Mesenteric fat pad (tissue), 1 donor: ENCODE measurements around the gene SLC9C2. TPM values are rescaled to one million over a fixed set of nuclear protein-coding genes. Genes with fewer than 3 reads are reported as not detected.
"Not testable (repeated sequence)": the region's sequence is repeated elsewhere in the genome, so short reads cannot be mapped to it uniquely, and the experiment has no call there.

Experiments
- DNase-seq: peaks from one replicate; pipeline ENCODE4 v3.0.0-alpha.2; 2020; ENCODE audit warnings: low spot score
- total RNA-seq: library from RNA; stranded (reverse); fragmentation: NEBNext Ultra II Directional; extraction: Animal tissue kit (Norgen Biotek cat#: 25700); gene quantifications from one replicate; pipeline ENCODE4 v1.2.1, GENCODE V29; 2021
- donor health status: DM: yes; HTN: yes; CAD: no.

The SLC9C2 gene
- total RNA-seq, 1 donor from 2014 or later = 0.16 TPM

DNA sequence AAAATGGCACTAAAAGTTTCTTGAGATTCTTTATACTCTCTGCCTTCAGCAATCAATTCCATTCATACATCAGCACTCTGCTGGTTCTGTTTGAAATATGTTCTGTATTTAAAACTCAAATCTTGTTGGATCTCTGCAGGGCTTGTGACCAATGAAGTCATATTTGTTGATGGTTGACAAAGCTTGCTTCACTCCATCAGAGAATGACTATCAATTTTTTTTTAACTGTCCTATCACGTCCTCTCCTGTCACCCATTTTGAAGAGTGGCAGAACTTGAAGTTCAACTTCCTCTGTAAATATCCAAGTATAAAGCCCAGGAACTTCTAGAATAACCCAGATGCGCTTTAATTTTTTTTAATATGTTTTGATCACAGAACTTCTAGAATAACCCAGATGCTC is 114.9 kb downstream of the SLC9C2 start:
- DNase-seq = no peak

DNA sequence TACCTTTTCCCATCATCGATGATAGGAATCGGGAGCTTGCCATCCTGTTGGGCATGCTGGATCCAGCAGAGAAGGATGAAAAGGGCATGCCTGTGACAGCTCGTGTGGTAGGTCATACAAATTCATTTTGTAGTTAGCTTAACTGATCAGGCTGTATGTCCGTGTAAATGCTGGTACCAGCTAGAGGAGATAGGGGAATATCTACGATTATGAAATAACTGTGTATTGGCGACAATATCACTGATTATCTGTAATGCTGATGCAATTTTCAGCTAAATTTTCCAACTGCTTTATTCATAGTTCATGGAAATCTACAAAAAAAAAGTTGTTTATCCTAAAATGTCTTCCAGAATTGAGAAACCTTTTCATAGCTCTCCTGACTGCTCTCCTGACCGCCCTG is 117.5 kb downstream of the SLC9C2 start:
- DNase-seq = no peak

DNA sequence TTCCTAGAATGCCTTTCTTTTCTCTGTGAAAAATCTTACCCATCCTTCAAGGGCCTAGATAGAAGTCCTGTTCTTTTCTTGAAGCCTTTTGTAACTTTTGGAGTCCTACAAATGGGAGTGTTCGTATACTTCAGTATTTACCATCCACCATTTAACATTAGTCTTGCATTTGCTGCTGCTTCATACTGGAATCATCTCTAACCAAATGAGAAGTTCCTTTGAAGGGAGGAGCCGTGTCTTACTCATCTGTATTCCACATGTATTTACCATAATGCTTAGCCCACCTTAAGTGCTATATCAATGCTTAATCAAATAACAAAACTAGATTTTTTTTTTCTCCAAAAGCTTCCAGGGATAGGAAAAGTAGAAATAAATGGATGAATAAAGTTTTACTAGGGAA is 118.6 kb downstream of the SLC9C2 start:
- no peak for DNase-seq

DNA sequence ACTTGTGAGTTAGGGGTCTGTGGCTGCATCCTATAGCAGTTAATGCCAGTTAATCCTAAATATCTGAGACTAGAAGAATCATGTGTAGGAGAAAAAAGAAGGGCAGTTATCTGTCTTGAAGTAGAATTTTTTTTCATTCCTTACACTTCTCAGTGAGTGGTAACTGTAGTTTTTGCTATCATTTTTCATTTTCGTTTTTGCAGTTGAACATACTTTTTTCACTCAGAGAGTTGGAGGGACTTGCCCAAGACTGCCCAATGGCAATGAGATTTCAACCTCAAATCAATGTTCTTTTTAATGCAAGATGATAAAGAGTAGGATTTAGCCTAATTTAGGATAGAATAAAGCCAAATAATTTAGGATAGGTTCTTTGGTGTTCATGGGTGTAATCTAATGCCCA is 120.2 kb downstream of the SLC9C2 start:
- DNase-seq = no peak

DNA sequence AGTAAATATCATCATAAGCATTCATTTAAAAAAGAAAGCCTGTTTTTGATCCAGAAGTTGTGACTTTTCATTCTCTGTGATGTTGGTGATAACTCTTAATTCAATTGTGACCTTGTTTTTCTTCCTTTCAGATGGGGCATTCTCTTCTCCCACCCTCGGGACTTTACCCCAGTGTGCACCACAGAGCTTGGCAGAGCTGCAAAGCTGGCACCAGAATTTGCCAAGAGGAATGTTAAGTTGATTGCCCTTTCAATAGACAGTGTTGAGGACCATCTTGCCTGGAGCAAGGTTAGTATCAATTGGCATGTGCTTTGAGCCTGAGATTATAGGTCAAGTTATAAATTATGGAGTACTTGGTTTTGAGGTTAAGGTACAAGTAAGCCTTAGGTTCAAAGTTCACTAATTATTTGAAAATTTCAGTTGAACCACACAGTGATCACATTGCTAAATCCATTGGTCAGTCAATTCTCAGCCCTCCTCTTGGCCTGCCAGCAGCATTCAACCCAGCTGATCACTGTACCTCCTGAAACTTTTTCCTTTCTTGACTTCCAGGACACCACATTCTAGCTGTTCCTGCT is 121.6 kb downstream of the SLC9C2 start:
- DNase-seq = no peak

DNA sequence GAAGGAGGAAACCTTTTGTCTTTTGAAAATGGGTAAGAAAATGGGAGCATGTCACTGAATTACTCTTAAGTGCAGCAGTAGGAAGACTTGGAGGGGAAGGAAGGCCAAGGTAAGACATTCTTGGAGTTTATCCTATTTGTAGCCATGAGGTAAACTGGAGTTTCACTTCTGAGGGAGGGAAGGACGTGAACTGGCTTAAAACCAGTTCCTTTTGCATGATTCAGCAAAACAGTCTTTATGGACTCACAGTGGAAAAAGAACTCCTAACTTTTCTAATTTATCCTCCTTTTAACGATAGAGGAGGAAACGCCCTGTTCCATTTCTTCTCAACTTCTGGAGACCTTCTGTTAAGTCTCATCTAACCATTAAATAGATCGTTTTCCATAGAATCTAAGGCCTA is 123.2 kb downstream of the SLC9C2 start:
- no peak for DNase-seq

DNA sequence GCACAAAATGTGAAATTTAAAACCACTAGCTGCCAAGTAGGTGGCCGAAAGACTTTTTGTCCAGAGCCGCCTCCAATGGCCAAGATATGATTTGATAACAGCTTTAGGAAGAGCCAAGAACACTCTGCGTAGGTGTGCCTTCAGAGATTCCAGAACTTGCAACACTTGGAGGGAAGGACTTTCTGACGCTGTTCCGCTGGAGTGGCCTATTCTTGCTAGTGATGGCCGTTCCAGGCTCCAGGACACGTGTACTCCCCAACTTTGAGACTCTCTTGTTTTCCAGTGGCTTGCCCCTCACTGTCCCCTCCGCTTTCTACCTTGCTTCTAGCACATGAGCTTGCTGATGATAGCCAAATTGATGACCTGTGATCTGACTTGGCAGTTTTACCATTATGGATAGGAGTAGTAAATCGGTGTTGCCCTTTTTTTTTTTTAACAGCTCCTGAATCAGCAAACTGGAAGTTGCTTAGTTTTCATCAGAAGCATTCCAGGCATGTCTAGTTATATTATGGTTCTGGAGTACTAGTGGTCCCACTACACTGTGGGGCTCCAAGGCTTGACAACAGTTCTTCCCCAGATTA is 124.7 kb downstream of the SLC9C2 start:
- no peak for DNase-seq

DNA sequence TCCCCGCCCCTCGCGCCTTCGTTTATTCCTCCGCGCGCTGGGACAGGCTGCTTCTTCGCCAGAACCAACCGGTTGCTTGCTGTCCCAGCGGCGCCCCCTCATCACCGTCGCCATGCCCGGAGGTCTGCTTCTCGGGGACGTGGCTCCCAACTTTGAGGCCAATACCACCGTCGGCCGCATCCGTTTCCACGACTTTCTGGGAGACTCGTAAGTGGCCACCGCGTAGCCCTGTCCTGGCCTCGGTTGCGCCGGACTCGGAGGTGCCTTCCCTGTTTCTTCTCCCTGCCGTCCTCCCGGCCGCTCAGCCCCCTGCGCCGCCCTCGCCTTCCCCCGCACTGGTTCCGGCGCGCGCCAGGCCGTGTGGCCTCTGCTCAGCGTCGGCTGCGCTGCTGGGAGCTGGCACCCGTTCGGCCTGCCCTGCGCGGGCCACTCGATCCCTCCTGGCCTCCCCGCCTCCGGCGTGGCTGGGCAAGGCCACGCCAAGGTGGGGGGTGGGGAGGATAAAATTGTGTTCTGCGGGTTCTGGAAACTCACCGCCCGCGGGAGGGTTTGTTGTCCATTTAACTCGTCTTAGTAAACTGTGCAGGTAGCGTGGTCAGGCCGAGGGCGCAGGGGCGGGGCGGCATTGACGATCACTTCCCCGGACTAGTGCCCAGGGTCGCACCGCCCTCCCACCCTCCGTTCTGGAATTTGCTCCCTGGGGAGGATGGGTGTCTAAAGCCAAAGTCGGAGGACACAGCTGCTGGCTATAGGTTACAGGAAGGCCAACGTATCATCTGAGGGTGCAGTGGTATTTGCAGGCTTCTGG is 125.4 kb downstream of the SLC9C2 start, which contains the start of gene PRDX6:
TSS of gene PRDX6 (plus strand) at position 50 of the 808 bp plus-strand sequence. CDS start at position 113, 63 bp downstream.
- peak; percentile 94 for DNase-seq

DNA sequence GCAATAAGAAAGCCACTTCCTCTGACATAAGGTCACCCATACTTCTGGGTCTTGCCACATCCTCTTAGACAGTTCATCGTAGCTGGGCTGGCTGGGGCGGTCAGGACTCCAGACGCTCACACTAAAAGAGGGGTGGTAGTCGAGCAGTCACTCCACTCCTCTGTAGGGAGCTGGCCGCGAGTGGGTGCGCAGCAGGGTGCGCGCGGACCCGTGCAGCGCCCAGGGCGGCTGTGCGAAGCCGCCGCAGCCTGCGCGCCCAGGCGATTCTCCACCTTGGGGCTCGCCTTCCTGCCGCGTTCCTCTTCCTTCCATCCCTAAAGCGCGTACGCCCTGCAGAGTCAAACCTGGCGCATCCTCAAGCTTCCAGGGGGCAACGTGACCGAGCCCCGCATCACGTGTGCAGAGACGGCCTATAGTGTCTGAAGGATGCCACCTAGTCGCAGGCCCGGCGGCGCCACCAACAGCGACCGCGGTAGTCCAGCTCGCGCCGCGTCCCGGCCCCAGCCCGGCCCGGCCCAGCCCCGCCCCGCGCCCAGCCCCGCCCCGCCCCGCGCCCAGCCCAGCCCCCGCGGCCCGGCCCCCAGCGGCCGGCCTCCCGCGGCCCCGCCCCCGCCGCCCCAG is 126.1 kb downstream of the SLC9C2 start:
- DNase-seq = peak; percentile 95

DNA sequence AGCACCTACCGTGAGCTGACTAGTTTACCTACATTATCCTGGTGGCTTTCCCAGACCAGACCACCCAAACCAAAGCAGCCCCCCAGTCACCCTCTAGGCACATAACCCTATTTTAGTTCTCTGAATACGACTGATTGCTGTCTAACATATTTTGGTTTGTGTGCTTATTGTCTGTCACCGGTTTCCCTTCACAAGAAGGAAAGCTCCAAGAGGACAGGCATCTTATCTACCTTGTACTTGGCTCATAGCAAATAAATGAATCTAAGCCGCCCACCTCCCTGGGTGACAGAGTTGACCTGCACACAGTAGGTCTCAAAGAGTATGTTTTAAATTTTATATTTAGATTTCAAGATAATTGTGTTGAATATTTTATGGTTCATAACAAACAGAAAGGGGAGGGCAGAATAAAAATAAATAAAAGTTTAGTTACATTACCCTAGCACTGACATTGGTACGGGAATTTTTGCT is 126.6 kb downstream of the SLC9C2 start:
- no peak for DNase-seq

DNA sequence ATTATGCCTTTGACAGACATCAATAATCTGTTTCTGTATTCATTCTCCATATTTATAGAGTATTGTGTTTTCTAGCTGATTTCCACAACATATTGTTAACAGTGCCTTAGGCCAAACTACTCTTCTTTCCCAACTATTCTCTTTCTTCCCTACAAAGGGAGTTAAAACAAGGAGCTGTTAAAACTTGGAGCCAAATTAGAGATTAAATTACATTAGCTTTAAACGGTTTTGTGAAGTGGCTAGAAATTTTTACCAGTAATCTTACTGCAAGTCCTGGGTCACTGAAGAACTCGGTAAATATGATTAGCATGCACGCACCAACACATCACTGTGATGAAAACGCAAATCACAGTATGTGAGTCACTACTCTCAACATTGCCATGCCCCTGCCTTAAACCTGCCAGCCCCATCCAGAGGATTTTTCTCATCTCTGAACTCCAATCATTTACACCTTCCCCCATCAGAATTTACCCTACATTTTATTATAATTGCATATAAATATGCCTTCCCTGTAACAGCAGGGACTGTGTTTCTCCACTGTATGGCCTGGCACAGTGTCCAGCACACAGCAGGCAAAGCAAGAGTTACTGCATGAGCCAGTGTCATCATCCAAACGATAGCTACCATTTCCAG is 127.2 kb downstream of the SLC9C2 start:
- DNase-seq = no peak

DNA sequence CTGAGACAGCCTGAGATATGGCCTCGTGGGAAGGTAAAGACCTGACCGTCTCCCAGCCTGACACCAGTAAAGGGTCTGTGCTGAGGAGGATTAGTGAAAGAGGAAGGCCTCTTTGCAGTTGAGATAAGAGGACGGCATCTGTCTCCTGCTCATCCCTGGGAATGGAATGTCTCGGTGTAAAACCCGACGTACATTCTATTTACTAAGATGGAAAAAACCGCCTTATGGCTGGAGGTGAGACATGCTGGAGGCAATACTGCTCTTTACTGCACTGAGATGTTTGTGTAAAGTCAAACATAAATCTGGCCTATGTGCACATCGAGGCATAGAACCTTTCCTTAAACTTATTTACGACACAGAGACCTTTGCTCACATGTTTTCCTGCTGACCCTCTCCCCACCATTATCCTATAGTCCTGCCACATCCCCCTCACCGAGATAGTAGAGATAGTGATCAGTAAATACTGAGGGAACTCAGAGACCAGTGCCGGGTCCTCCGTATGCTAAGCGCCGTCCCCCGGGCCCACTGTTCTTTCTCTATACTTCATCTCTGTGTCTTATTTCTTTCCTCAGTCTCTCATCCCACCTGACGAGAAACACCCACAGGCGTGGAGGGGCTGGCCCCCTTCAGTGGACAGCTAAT is 128.0 kb downstream of the SLC9C2 start:
- not testable (repeated sequence) for DNase-seq

DNA sequence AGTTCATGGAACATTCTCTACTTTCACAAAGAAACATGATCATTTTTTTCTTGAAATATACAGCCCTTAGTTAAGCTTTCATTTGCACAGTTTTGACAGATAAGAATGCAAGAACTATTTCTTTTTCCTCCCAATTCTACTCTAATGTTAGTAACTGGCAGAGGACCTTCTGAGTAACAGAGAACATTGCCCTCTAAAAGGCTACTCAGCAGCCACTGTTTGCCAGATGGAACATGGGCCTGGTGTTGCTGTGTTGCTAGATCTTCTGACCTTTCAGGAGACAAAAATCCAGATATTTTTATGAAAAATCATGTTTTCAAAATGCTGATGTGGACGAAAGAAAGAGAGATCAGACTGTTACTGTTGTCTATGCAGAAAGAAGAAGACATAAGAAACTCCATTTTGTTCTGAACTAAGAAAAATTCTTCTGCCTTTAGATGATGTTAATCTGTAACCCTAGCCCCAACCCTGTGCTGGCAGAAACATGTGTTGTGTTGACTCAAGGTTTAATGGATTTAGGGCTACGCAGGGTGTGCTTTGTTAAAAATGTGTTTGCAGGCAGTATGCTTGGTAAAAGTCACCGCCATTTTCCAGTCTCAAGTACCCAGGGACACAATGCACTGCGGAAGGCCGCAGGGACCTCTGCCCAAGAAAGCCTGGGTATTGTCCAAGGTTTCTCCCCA is 128.6 kb downstream of the SLC9C2 start:
- no peak for DNase-seq

DNA sequence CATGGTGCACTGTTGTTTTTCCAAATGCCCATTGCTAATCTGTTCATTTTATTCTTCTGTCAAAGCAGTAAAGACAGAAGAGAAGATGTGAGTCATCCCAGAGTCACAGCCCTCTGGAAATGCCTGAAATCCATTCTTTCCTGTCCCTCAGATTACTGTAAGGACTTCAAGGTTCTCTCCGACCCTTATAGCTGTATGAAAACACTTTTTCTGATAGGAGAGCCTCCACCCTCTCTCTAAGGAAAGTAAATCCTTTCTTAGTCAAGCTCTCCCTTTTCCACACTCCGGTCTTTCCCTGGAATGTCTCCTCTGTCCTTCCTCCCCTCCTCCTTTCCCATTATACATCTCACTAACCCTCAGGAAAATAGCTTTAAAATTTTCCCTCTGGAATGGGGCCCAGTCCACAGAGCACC is 129.3 kb downstream of the SLC9C2 start:
- DNase-seq = no peak

DNA sequence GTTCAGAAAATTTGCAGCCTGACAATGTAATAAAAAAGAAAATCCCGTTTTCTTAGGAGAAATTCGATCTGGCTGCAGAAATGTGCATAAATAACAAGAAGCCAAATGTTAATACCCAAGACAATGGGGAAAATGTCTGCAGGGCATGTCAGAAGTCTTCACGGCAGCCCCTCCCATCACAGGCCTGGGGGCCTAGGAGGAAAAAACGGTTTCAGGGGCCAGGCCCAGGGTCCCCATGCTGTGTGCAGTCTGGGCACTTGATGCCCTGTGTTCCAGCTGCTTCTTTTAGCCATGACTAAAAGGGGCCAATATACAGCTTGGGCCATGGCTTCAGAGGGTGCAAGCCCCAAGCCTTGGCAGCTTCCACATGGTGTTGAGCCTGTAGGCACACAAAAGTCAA is 132.3 kb downstream of the SLC9C2 start:
- DNase-seq = no peak

DNA sequence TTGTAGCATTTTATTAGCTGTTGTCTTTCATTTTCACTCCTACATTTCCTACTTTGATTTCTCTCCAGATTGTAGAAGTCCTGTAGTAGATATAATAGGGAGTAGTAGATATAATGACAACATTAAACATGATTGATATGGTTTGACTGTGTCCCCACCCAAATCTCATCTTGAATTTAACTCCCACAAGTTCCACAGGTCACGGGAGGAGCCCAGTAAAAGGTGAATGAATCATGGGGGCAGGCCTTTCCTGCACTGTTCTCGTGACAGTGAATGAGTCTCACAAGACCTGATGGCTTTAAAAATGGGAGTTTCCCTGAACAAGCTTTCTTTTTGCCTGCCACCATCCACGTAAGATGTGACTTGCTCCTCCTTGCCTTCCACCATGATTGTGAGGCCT is 133.2 kb downstream of the SLC9C2 start:
- no peak for DNase-seq

DNA sequence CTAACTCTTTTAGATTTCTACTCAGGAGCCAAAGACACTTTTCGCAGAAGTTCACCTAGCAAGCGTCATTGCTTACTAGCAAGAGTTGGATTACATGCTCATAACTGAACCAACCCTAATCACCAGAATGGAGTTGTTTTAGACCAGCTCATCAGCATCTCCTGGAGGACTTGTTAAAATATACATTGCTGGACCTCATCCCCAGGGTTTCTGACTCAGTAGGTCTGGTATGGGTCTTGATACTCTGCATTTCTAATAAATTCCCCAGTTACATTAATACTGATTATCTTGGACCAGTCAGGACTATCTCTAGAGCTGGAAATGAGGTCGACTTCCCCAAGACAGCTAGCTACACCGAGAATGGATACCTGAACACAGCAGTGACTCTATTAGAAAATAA is 135.4 kb downstream of the SLC9C2 start:
- no peak for DNase-seq

DNA sequence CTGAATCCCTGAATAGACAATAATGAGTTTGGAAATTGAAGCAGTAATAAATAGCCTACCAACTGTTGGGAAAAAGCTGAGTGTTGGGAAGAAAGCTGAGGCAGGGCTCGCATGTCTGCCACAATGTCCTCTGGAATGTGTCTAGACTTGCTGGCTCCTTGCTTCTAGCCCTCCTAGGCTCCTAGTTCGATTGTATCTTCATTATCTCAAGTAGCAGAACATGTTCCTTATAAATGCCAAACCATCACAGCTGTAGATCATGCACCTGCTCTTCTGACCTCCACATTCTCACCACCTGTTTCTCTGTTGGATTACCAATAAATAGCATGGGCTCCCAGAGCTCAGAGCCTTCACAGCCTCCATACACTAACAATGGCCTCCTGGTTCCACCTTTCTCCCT is 138.7 kb downstream of the SLC9C2 start:
- DNase-seq = not testable (repeated sequence)

DNA sequence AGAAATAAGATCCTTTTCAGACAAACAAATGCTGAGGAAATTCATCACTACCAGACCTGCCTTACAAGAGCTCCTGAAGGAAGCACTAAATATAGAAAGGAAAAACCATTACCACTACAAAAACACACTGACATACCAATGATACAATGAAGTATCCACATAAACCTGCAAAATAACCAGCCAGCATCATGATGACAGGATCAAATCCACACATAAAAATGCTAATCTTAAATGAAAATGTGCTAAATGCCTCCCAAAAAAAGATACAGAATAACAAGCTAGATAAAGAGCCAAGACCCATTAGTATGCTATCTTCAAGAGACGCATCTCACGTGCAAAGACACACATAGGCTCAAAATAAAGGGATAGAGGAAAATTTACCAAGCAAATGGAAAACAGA is 140.2 kb downstream of the SLC9C2 start:
- DNase-seq = not testable (repeated sequence)

DNA sequence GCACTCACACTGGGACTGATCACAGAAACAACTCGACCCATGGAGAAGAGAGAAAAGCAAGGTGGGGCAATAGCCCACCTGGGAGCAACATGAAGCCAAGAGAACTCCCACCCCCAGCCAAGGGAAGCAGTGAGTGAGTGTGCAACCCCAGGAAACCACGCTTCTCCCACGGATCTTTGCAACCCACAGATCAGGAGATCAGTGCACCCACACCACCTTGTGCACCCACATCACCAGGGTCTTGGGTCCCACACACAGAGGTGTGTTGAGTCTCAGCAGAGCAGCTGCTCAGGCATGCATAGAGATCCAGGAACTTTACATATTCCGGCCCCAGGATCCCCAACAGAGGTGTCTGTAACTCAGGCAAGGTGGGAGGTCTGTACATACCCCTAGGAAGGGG is 143.0 kb downstream of the SLC9C2 start:
- no peak for DNase-seq
